HG03159 (cell line): ENCODE data around the gene FUNDC2.

Experiments used
- ATAC-seq: cut with Tn5 transposase; IDR thresholded peaks from one replicate; pipeline ENCODE4 v1.9.1; 2021; ENCODE audit warnings: mild to moderate bottlenecking, moderate library complexity; ENCODE audit not compliant: unreplicated experiment

The FUNDC2 gene

GRCh38 chrX:155023907-155024833, 2.5 kb upstream of the FUNDC2 start:
- ATAC-seq = no peak

GRCh38 chrX:155026420-155026726, 271 bp upstream of the FUNDC2 start:
- no peak for ATAC-seq

DNA sequence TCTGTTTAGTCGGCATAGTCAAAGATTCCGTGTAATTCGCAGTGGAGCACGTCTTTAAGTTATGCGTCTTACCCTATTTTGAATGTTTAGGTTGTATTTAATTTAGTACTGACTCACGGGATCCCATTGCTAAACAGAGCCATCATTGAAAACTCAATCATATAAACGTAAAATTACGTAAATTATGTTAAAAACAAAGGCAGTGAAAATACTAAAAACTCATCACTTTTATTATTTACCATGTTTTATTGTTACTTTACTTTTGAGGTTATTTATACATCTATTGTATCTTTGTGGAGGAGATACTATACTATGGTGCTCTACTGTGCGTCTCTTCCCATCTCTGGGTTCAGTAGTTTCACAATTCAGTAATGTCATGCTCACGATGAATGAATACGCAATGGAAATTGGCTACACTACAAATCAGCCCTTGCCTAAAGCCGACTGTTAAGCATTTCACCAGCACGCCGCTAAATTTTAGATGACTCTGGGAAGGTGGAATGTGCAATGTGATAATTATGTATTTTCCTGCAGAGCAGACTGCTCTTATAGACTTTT, 944 bp downstream of the FUNDC2 start:
- ATAC-seq = no peak

GRCh38 chrX:155028129-155028528, 1.5 kb downstream of the FUNDC2 start:
- no peak for ATAC-seq

- no peak for ATAC-seq
These were observed 2.2 kb downstream of the FUNDC2 start for GRCh38 chrX:155028877-155029291.

GRCh38 chrX:155031657-155032056, 5.0 kb downstream of the FUNDC2 start:
- ATAC-seq = no peak

DNA sequence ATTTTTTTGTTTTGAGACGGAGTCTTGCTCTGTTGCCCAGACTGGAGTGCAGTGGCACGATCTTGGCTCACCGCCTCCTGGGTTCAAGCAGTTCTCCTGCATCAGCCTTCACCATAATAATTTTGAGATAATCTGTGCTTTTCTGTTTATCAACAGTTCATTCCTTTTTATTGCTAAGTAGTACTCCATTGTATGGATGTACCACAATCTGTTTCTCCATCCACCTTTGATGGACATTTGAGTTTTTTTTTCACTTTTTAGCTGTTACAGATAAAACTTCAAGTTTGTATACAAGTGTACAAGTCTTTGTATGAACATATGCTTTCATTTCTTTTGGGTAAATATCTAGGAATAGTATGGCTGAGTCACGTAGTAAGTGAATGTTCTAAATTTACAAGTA, 9.0 kb downstream of the FUNDC2 start:
- ATAC-seq = no peak

DNA sequence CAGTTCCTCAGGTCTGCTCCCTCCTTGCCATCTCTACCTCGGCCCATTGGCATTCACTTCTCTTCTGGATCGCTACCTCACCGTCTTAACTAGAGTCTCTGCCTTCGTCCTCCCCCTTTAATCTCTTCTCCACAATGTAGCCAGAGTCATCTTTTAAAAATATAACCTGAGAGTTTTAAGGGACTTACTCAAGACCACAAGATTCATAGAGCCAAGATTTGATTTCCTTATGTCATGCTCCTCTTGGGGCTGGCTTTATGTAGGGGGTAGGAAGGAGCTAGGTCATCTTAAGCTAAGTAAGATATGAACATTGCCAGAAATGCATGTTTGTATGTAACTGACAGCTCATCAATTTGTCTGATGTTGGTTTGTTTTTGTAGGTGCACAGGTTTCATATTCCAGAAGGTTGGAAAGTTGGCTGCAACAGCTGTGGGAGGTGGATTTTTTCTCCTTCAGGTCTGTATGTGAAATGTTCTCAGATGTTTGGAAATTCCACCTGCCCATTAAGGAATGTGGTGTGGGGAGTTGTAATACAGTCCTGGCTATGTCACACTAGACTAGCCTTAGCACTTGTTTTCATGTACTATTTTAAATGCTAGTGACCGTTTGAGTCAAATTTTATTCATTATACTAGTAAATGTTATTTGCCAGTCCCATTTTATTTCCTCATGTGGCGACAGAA, 19.6 kb downstream of the FUNDC2 start:
- no peak for ATAC-seq

DNA sequence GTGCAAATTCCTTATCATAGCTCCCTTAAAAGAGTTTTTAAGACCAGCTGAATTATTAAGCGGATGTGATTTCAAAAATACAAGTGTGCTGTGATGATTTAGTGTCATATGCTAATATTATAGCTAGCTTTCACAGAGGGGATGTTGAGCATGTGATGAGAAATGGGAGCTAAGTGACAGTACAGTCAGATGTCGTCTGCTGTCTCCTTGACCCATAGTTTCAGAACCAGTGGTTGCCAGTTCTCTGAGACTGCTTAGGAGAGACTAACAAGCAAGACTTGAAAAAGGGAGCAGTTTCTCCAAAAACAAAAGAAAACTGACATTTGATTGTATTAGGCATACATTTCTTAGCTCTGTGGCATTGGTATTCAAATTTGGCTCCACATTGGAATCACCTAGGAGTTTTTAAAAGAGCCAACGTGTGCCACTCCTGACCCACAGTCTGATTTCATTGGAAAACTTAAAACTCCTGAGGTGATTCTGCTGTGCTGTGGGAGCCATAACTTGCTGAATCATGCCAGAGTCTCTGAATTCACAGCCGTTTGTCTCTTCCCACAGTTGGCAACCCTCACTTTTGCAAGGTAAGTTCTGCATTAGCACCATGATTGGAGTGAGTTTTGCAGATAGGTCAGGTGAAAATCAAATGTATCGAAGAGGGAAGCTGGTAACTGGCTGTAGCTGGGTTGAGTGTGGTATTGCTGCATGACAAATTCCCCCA, 20.3 kb downstream of the FUNDC2 start:
- ATAC-seq = no peak

- no peak for ATAC-seq
These were observed 22.5 kb downstream of the FUNDC2 start for GRCh38 chrX:155048977-155049619.

DNA sequence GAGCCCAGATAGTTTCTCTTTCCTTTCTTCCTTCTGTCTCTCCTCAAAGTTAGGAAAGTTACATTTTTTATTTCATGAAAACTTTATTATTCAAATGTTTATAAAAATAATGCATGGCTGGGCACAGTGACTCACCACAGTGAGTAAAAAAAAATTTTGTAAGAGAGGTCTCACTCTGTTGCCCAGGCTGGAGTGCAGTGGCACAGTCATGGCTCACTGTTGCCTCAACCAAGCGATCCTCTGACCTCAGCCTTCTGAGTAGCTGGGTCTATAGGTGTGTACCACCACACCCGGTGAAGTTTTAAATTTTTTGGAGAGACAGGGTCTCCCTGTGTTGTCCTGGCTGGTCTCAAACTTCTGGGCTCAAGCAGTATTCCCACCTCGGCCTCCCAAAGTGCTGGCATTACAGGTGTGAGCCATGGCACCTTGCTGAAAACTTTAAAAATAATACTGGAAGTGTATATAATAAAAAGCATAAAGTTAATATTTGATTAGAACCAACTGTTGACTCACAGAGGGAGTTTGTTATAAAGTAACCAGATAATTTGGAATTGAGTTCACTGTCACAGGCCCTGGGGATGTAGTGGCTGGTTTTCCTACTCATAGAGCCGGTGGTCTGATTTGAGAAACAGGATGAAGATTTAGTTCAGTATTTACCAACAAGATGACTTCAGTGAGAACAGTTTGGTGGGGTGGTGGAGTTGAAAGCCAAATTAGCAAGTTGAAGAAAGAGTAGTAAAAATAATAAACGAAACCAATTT, 26.3 kb downstream of the FUNDC2 start:
- no peak for ATAC-seq

- no peak for ATAC-seq
These were observed 27.0 kb downstream of the FUNDC2 start for GRCh38 chrX:155053656-155054055.

GRCh38 chrX:155054255-155054654, 27.6 kb downstream of the FUNDC2 start:
- ATAC-seq = no peak

- no peak for ATAC-seq
These were observed 28.9 kb downstream of the FUNDC2 start for GRCh38 chrX:155055494-155055893.

DNA sequence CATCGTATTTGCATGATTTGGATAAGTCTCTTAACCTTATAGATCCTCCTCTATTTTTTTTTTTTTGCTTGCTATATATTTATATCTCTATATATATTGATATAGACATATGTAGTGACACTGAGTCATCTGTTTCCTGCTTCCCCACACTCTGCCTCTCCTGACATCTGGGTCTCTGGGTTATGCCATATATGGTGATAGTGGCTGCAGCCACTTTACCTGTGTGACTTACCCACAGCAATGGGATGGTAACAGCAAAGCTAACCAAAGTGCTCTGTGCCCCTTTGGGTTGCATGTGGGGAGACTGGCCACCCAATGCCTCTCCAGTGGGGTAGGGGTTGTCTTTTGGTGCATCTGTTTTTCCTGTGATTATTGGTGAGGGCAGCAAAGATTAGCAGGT, 29.8 kb downstream of the FUNDC2 start:
- no peak for ATAC-seq

- peak; percentile 83 for ATAC-seq
These were observed 30.5 kb downstream of the FUNDC2 start for GRCh38 chrX:155056877-155057792.

DNA sequence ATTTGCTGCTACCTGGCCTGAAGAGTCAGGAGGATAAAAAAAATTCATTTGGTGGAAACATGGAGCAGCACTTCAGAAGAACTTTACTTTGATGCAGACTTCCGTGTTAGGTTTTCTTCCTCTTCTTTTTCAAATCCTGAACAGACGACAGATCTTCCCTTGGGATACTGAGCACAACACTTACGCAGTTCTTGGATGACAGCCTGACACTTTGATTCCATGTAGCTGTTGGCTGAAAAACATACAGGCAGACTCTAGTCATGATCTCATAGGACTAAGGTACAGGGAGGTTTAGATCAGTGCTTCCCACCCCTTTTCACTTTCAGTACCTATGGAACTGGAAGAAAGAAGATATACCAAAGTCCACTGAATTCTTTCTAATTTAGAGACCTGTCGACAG, 35.1 kb downstream of the FUNDC2 start:
- no peak for ATAC-seq

- ATAC-seq = no peak
These were observed 38.5 kb downstream of the FUNDC2 start for GRCh38 chrX:155065035-155065734.

DNA sequence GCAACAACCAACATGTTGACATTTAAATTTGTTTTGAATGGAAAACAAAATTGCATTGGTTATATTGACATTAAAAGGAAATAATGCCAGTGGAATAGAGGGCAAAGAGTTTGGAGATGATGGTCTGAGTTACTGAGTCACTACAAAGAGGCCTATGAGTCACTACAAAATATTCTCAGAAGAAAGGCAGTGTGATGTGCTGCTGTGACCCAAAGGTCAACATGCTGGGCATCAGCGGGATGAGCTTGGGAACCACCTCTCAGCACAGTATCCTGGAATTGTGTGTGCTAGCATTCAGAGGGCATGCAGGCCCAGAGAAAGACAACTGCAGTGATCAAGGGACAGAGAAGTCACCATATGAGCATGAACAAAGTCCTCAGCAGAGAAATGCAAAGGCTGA, 41.5 kb downstream of the FUNDC2 start:
- ATAC-seq = no peak
